Measurements from ENCODE around the gene FGF1. TPM values are rescaled to one million over a fixed set of nuclear protein-coding genes. Genes with fewer than 3 reads are reported as not detected.
A peak's percentile ranks its signal among the peaks of the same experiment; 100 is the strongest.

FGF1 gene
- total and polyA plus RNA-seq, 8 donors, result 0.73 to 3.5 (median 1.0) TPM; not detected in 3

DNA sequence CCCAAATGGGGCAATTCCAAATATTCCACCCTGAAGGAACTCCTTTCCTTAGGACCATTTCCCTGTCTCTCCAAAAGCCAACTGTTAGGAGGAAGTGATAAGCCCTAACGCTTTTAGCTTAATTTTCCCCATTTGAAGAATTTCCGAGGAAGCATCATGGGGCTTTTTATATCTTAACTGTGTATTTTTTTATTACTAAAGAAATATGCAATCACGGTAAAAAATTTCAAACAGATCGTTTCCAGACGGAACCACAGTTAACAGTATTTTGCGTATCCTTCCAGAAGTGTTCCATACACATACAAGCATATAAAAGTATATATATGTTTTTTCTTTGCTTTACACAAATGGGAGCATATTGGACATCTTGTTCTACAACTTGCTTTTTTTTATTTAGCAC, 133.8 kb downstream of the FGF1 start:
- DNase-seq, result no peak
- TF ChIP-seq, protein P1, sequence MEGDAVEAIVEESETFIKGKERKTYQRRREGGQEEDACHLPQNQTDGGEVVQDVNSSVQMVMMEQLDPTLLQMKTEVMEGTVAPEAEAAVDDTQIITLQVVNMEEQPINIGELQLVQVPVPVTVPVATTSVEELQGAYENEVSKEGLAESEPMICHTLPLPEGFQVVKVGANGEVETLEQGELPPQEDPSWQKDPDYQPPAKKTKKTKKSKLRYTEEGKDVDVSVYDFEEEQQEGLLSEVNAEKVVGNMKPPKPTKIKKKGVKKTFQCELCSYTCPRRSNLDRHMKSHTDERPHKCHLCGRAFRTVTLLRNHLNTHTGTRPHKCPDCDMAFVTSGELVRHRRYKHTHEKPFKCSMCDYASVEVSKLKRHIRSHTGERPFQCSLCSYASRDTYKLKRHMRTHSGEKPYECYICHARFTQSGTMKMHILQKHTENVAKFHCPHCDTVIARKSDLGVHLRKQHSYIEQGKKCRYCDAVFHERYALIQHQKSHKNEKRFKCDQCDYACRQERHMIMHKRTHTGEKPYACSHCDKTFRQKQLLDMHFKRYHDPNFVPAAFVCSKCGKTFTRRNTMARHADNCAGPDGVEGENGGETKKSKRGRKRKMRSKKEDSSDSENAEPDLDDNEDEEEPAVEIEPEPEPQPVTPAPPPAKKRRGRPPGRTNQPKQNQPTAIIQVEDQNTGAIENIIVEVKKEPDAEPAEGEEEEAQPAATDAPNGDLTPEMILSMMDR (IDR thresholded peaks at IDR 0.05), result no peak
- TF ChIP-seq EP300 (IDR thresholded peaks at IDR 0.05) (no peak), POLR2A (IDR thresholded peaks at IDR 0.05) (no peak), POLR2AphosphoS5 (IDR thresholded peaks at IDR 0.05) (no peak)
- Histone ChIP-seq H3K27ac (peak overlapping the region in 2 of 5 donors; percentile 23 to 39), H3K27me3 (peaks cover 0 to 30% (median 10%) of the 10 kb centered on the region in 3 donors), H3K4me1 (peaks cover 0 to 22% (median 11%) of the 10 kb centered on the region in 4 donors), H3K36me3 (no peaks in the 10 kb centered on the region), H3K4me3 (peak overlapping the region in 2 of 4 donors; percentile 12 to 20), H3K9me3 (no peaks in the 10 kb centered on the region)
- intact Hi-C loops (cut with DNase I; ENCODE audit: low total_unique reads), result no loop called here
- WGBS, 5 donors, result 67 to 78% (median 71%) methylated on average over 6 of the region's 6 CpGs

DNA sequence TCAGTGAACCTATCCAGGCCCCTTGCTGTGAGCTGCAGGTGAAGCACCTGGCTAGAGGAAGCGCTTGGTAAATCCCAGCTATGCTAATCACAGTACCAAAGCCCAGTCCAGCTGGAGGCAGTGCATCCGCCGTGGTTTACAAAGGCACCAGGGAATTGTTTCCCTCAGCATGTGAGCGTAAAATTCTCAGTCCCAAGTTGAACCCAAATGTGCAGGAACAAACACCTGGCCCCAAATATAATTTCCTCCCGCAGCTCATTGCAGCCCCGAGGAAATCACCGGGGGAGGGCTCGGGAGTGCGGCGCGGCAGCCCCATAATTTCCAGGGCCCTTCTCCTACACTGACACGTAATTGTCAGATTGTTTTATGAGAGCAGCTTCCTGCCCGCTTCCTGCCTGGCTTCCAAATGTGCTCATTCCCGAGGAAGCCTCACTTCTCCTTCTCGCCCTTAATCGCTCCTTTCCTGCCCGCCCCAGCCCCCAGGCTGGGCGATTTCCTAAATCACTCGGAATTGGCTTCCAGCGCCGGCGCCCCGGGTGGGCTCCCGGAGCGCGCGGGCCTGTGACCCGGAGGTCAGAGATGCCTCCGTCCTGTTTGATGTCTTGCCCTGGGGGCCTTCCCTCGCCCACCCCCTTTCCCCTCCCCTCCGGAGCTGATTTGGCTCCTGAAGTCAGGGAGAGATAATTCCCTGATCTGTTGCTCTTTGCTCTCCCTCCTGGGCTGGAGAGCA, 134.4 kb downstream of the FGF1 start:
- 14 to 26% (median 18%) methylated on average over 30 to 31 of the region's 31 CpGs for WGBS, 5 donors
- intact Hi-C loops (cut with DNase I; ENCODE audit: low total_unique reads), result no loop called here
- peak in 1 of 2 donors; percentile 49 for DNase-seq
- no peak for TF ChIP-seq POLR2A (IDR thresholded peaks at IDR 0.05)
- TF ChIP-seq, protein P1 (IDR thresholded peaks at IDR 0.05), result no peak
- TF ChIP-seq POLR2AphosphoS5 (IDR thresholded peaks at IDR 0.05), result no peak
- TF ChIP-seq EP300 (IDR thresholded peaks at IDR 0.05), result no peak
- Histone ChIP-seq H3K27me3 (peaks cover 0 to 30% (median 10%) of the 10 kb centered on the region in 3 donors), H3K4me3 (peak overlapping the region in 3 of 4 donors; percentile 12 to 20 (median 14)), H3K4me1 (peaks cover 0 to 22% (median 11%) of the 10 kb centered on the region in 4 donors), H3K36me3 (no peaks in the 10 kb centered on the region), H3K27ac (peak overlapping the region in 3 of 5 donors; percentile 1 to 39 (median 23)), H3K9me3 (no peaks in the 10 kb centered on the region)

DNA sequence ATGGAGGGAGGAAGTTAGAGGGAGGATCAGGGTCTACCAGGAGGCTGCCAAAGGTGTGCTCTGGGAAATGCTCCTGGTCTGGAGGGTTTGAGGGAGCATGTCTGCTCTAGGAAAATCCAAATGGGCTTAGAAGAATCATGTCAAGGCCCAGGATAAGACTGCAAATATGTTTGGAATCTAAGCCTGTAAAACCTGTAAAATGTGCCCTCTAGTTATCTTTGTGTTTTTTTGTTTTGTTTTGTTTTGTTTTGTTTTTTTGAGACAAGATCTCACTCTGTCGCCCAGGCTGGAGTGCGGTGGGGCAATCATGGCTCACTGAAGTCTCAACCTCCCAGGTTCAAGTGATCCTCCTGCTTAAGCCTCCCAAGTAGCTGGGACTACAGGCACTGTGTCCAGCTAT, 135.4 kb downstream of the FGF1 start:
- Histone ChIP-seq H3K4me3 (no peak overlapping the region), H3K27me3 (peaks cover 0 to 30% (median 10%) of the 10 kb centered on the region in 3 donors), H3K36me3 (no peaks in the 10 kb centered on the region), H3K9me3 (no peaks in the 10 kb centered on the region), H3K27ac (no peak overlapping the region), H3K4me1 (peaks cover 0 to 22% (median 11%) of the 10 kb centered on the region in 4 donors)
- intact Hi-C loops (cut with DNase I; ENCODE audit: low total_unique reads), result no loop called here
- no peak for DNase-seq
- WGBS, 5 donors, result 95 to 98% (median 97%) methylated on average over 2 of the region's 2 CpGs
- TF ChIP-seq EP300 (IDR thresholded peaks at IDR 0.05) (no peak), POLR2A (IDR thresholded peaks at IDR 0.05) (no peak), POLR2AphosphoS5 (IDR thresholded peaks at IDR 0.05) (no peak)
- TF ChIP-seq, protein P1 (IDR thresholded peaks at IDR 0.05), result no peak

DNA sequence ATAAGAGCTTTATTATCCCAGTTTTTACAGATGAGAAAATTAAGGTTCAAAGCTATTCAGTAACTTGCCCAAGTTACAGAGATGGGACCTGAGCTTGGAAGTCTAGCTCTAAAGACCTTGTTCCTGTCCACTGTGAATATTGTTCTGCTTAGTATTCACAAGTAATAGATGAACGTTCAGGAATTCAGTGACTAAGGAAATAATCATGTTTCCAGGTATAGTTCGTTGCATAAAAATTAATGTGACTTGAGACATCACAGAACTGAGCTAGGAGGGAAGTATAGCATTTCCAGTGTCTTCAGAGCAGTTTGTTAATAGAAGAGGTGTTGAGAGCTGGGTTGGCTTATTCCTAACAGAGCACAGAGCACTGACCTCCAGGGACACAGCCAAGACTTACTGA, 136.1 kb downstream of the FGF1 start:
- Histone ChIP-seq H3K4me1 (peaks cover 0 to 22% (median 11%) of the 10 kb centered on the region in 4 donors), H3K27me3 (peaks cover 0 to 30% (median 10%) of the 10 kb centered on the region in 3 donors), H3K36me3 (no peaks in the 10 kb centered on the region), H3K9me3 (no peaks in the 10 kb centered on the region), H3K27ac (no peak overlapping the region), H3K4me3 (no peak overlapping the region)
- DNase-seq, result no peak
- TF ChIP-seq POLR2A (IDR thresholded peaks at IDR 0.05) (no peak), EP300 (IDR thresholded peaks at IDR 0.05) (no peak), POLR2AphosphoS5 (IDR thresholded peaks at IDR 0.05) (no peak)
- TF ChIP-seq, protein P1 (IDR thresholded peaks at IDR 0.05), result no peak
- intact Hi-C loops (cut with DNase I; ENCODE audit: low total_unique reads), result loop anchor here (5.0 to 10.0 kb wide), 2 partner anchors 225 to 388 kb away; partner anchors contain the start of gene SPRY4
- 63 to 72% (median 66%) methylated on average over 2 of the region's 2 CpGs for WGBS, 5 donors

Data from stomach (tissue), 9 donors.